ENCODE results near the gene RAB1B. TPM values are rescaled to one million over a fixed set of nuclear protein-coding genes. Genes with fewer than 3 reads are reported as not detected.

RAB1B gene
- total RNA-seq, 1 experiment from 2014 or later: 148 TPM

DNA sequence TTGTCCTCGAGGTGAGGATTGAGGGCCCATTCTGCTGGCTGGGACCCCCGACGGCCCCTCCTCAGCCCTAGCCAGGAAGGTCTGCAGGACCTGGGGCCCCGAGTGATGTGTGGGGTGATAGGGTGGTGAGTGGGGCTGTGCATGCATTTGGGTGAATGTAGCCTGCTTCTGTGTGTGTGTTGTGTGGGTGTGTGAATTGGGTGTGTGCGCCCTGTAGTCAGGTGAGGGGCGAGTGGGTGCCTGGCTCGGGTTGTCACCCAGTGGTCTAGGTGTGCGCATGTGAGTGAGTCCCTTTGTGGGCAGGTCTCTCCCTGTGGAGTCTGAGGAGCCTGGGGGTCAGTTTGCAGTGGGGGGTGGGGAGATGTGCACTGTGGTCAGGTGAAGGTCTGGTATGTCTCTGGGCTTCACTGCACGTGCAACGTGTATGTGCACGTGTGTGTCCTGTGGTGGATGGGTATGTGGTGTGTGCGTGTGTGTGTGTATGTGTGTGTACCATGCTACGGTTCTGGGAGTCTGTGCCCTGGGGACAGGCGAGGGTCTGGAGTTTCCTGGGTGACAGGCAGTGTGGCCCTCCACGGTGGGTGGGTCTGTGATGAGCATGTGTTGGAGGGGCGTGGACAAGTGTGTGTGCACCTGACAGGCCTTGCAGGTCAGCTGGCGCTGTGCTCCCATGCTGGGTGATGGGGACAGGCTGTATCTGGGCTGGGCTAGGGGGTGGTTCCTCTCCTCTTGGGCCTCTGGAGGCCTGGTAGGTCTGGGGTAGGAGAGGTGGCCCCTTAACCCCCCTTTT is 24.3 kb downstream of the RAB1B start:
- peak overlapping the region; percentile 54 to 67 for H3K4me3 ChIP-seq (replicated peaks in 1 of 2; ENCODE audit: low read depth in 1 of 2, low read length in 2 of 2)
- TF ChIP-seq EGR1 (IDR thresholded peaks at IDR 0.05; ENCODE audit: low read depth) (no peak), CBX3 (IDR thresholded peaks at IDR 0.05; ENCODE audit: low read depth) (no peak), SP1 (IDR thresholded peaks at IDR 0.05; ENCODE audit: low read depth) (no peak), SIN3A (IDR thresholded peaks at IDR 0.05; ENCODE audit: low read depth) (no peak), POLR2A (IDR thresholded peaks at IDR 0.05; ENCODE audit: borderline replicate concordance, extremely low read depth, insufficient read depth, insufficient read length) (no peak), TCF7L2 (IDR thresholded peaks at IDR 0.05; ENCODE audit: borderline replicate concordance, extremely low read depth, insufficient read depth, insufficient read length) (no peak), ATF3 (IDR thresholded peaks at IDR 0.05) (no peak), REST (IDR thresholded peaks at IDR 0.05; ENCODE audit: low read depth) (no peak)
- TF ChIP-seq, protein P1, sequence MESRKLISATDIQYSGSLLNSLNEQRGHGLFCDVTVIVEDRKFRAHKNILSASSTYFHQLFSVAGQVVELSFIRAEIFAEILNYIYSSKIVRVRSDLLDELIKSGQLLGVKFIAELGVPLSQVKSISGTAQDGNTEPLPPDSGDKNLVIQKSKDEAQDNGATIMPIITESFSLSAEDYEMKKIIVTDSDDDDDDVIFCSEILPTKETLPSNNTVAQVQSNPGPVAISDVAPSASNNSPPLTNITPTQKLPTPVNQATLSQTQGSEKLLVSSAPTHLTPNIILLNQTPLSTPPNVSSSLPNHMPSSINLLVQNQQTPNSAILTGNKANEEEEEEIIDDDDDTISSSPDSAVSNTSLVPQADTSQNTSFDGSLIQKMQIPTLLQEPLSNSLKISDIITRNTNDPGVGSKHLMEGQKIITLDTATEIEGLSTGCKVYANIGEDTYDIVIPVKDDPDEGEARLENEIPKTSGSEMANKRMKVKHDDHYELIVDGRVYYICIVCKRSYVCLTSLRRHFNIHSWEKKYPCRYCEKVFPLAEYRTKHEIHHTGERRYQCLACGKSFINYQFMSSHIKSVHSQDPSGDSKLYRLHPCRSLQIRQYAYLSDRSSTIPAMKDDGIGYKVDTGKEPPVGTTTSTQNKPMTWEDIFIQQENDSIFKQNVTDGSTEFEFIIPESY (IDR thresholded peaks at IDR 0.05; ENCODE audit: extremely low read depth, insufficient replicate concordance, low read length): no peak
- peaks cover 20 to 42% of the 10 kb centered on the region in 2 experiments for H3K4me1 ChIP-seq (ENCODE audit: control insufficient read depth in 1 of 2, insufficient read depth in 2 of 2, low read length in 2 of 2)
- H3K4me2 ChIP-seq (ENCODE audit: low read length): peak overlapping the region; percentile 99
- no peaks in the 10 kb centered on the region for H3K36me3 ChIP-seq (ENCODE audit: control insufficient read depth in 1 of 2, insufficient read depth in 2 of 2, low read length in 2 of 2)
- H3K27me3 ChIP-seq (ENCODE audit: insufficient read depth, low read length): no peaks in the 10 kb centered on the region
- intact Hi-C loops (cut with micrococcal nuclease): no loop called here
- ChIA-PET POLR2A (no interaction called here), RAD21 (ENCODE audit: low non-redundant PET in 1 of 2, low total read pairs in 2 of 2, uncharacterized antibody in 2 of 2, unreplicated experiment in 2 of 2) (no interaction called here), CTCF (no interaction called here)
- H3K79me2 ChIP-seq (ENCODE audit: insufficient read depth, low read length): peaks cover 10% of the 10 kb centered on the region
- no peaks in the 10 kb centered on the region for H3K9me2 ChIP-seq (ENCODE audit: insufficient read depth)
- BruUV-seq (replicated peaks): TSS peak; percentile 30
- ATAC-seq (no peak), DNase-seq (ENCODE audit: low read depth, low spot score) (no peak)
- peak overlapping the region; percentile 62 for H3K9ac ChIP-seq (ENCODE audit: low read length)
- H3K27ac ChIP-seq (ENCODE audit: low read depth, low read length): peak overlapping the region; percentile 58; the same call in 1 of the 2 replicates
- no peak overlapping the region for H2AFZ ChIP-seq (ENCODE audit: low read depth, low read length, poor library complexity, severe bottlenecking)
- no peaks in the 10 kb centered on the region for H3K9me3 ChIP-seq (ENCODE audit: control insufficient read depth in 1 of 2, insufficient read depth in 1 of 2, low read depth in 1 of 2, low read length in 2 of 2)
- no peaks in the 10 kb centered on the region for H4K20me1 ChIP-seq (ENCODE audit: insufficient read depth)
